ENCODE results near the gene IFTAP. TPM values are rescaled to one million over a fixed set of nuclear protein-coding genes. Genes with fewer than 3 reads are reported as not detected.
"Not testable (repeated sequence)": the region's sequence is repeated elsewhere in the genome, so short reads cannot be mapped to it uniquely, and the experiment has no call there.

Gene IFTAP
- polyA plus RNA-seq, 4 donors: 54.8 to 64.2 (median 60.3) TPM

GRCh38 chr11:36635066-36635862 lies 41.0 kb downstream of the IFTAP start:
- no peak for DNase-seq (ENCODE audit: low read depth in 4 of 4, low spot score in 3 of 4)

- DNase-seq (ENCODE audit: low read depth in 4 of 4, low spot score in 3 of 4): no peak
These were observed 44.3 kb downstream of the IFTAP start for GRCh38 chr11:36638556-36638955.

- no peak for DNase-seq (ENCODE audit: low read depth in 4 of 4, low spot score in 3 of 4)
These were observed 63.4 kb downstream of the IFTAP start for GRCh38 chr11:36657610-36658267.

- DNase-seq (ENCODE audit: low read depth in 4 of 4, low spot score in 3 of 4): not testable (repeated sequence)
These were observed 67.1 kb downstream of the IFTAP start for GRCh38 chr11:36661359-36661758.

GRCh38 chr11:36672815-36673450 lies 78.6 kb downstream of the IFTAP start:
- DNase-seq (ENCODE audit: low read depth in 4 of 4, low spot score in 3 of 4): no peak

- DNase-seq (ENCODE audit: low read depth in 4 of 4, low spot score in 3 of 4): not testable (repeated sequence)
These were observed 85.2 kb downstream of the IFTAP start for GRCh38 chr11:36679547-36679946.

DNA sequence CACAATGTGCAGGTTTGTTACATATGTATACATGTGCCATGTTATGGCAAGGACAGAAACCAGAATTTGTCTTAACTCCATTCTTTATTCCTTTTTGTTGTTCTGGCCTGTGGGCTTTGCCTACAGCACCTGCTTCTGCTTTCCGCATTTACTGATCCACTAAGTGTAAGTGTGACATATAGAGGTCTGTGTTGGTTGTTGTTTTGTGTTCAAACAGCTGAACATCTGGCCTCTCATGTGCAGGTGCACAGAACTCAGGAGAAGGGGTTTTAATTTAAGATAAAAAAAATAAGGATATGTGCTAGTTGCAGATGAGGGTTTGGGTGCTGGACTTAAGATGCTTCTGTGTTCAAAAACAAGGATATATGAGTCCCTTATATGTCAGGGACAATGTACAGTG lies 89.5 kb downstream of the IFTAP start:
- no peak for DNase-seq (ENCODE audit: low read depth in 4 of 4, low spot score in 3 of 4)

DNA sequence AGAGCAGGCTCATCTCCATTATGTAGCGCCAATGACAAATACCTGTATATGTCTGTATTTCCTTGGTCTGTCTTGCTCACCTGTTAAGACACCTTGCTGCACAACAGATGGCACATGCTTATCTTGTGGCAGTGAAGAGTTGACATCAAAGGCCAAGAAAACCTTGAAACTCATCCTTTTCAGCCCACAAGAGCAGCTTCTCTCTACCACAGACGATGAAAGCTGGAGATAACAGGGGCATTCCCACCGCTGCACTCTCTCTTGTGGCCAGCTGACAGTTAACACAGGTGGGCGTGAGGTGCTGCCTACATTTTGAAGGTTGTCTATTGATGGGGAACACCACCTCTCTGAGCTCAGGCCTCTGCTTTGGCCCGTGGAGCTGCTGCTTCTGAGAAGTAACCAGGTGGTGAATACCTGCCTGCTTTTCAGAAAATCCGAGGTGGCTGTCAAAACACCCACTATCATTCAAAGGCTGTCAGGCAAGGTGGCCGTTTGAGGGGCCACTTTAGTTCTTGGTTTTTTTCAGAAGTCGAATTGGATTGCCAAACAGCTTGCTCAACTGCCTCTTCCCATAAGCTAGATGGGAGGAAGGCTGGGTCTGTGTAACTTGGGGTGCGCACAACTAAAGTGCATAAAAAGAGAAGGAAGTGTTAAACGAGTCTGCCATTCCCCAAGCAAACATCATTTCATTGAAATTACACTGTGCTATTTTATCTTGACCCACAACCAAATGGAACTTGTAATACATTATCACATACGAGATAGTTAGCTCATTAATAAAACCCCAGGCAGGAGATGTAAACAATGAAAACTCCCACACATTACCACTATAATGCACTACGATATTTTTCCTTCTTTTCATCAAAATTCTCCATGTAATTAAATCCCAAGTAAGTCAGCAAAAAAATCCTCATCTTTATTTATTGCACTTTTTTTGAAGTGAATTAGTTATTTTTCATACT lies 90.8 kb downstream of the IFTAP start:
- no peak for DNase-seq (ENCODE audit: low read depth in 4 of 4, low spot score in 3 of 4)

GRCh38 chr11:36688132-36688531 lies 93.8 kb downstream of the IFTAP start:
- no peak for DNase-seq (ENCODE audit: low read depth in 4 of 4, low spot score in 3 of 4)

GRCh38 chr11:36688571-36689291 lies 94.4 kb downstream of the IFTAP start:
- no peak for DNase-seq (ENCODE audit: low read depth in 4 of 4, low spot score in 3 of 4)

- no peak for DNase-seq (ENCODE audit: low read depth in 4 of 4, low spot score in 3 of 4)
These were observed 95.1 kb downstream of the IFTAP start for GRCh38 chr11:36689442-36689841.

DNA sequence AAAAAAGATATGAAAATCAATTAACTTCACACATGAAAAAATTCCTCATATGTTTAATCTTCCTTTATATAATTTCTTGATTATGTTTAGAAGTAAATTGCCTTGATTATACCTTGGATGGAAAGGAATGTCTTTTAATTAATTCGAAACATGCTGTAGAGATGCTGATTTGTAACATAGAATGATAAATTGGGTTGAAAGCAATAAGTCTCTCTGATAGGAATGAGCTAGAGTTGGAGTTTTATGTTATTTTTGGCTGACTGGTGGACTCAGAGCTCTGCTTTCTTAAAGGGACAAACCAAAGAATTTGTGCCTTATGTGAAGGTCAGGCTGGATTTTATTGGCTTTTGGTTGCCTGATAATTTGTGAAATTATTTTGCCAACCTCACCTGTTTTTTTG lies 98.4 kb downstream of the IFTAP start:
- no peak for DNase-seq (ENCODE audit: low read depth in 4 of 4, low spot score in 3 of 4)

DNA sequence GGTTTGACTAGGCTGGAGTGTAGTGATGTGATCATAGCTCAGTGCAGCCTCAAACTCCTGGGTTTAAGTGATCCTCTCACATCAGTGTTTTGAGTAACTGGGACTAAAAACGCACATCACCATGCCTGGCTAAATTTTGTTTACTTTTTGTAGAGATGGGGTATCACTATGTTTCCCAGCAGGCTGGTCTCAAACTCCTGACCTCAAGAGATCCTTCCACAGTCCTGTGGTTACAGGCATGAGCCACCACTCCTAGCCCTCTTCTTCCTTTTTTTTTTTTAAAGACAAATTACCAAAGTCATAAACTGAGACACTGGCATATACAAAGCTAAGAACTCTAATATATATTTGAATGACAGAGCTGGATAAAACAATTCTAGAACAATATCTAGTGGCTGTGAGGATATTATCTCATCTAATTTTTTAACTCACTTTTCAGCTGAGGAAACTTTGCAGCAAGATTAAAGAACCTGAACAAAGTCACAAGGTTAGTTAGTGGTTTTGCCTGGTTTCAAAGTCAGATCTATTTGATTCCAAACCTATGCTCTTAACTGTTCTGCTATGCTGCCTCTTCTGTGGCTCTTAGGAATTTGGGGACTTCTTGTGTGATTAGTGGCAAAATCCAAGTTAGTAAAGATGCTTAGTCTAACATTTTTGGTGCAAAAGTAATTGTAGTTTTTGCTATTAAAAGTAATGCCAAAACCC lies 99.0 kb downstream of the IFTAP start:
- DNase-seq (ENCODE audit: low read depth in 4 of 4, low spot score in 3 of 4): no peak

DNA sequence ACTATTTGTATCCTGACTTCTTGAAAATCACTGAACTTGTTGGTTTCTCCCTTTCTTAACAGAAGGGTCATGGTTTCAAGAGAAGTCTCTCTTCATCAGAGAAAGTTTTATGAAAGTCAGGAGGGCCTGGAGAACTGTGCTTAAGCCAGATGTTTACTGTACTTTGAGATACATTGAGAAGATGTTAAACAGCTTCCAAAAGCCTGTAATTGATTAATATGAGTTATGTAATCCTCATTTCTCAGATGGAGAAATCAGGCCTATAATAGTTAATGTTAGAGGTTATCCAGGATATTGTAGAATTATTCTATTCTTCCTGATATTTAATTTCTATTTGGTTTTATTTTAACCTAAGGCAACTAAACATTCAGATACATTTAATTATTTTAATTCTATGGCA lies 100.8 kb downstream of the IFTAP start:
- DNase-seq (ENCODE audit: low read depth in 4 of 4, low spot score in 3 of 4): no peak

- DNase-seq (ENCODE audit: low read depth in 4 of 4, low spot score in 3 of 4): no peak
These were observed 101.3 kb downstream of the IFTAP start for GRCh38 chr11:36695571-36695970.

DNA sequence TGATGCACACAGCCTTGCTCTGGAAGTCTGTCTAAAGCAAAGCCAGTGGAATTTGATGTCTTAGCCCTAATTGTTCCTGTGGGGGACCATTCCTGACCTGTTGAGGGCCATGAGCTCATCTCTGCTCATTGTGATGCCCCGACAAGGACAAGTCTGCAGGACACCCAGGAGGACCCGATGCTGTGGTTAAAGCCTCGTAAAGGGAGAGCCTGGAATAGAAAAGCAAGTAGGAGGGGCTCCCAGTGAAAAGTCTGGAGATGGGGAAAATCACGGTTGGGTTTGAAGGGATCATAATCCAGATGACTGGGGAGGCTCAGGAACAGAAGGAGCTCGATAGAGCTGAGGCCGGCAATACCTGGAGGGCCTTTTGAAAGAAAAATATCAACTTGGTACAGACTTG lies 102.2 kb downstream of the IFTAP start:
- DNase-seq (ENCODE audit: low read depth in 4 of 4, low spot score in 3 of 4): no peak

DNA sequence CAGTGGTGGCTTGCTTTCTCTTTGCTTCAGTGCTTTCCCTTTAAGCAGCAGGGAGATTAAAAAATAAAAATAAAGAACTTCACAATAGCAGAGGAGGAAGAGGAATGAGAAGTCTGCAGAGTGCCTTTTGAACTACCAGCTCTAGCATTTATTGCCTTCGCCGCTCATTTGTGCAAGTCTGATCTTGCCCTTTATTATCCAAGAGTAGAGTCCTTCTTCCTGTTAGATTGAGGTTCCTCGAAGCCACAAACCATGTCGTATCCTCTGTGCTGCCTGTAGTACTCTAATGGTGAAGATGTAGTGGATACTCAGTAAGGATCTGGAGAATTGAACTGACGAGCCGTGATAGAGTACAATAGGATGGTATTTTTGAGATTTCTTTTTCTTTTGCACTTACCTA lies 105.0 kb downstream of the IFTAP start:
- DNase-seq (ENCODE audit: low read depth in 4 of 4, low spot score in 3 of 4): no peak

DNA sequence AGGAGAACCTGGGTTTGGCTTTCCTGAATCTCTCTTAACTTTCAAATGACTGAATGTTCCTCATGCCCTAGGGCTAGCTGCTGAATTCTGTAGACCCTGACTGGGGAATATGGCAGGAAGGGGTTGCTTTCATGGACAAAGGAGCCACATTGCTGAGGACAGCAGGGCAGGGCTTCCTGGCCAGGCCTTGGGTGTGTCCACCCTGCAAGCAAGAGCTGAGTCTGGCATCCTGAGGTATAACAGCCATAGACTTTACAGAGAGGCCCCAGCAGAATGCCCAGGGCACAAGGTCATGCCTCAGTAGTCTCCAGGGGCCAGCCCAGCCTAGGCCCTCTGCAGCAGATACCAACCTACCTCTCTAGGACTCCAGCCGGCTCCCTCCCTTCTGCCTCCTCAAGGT lies 105.9 kb downstream of the IFTAP start:
- no peak for DNase-seq (ENCODE audit: low read depth in 4 of 4, low spot score in 3 of 4)

- peak; percentile 69 to 77 (median 75) for DNase-seq (ENCODE audit: low read depth in 4 of 4, low spot score in 3 of 4)
These were observed 108.2 kb downstream of the IFTAP start for GRCh38 chr11:36702330-36703054.

Data from right renal pelvis (tissue), 4 donors.